HG03439 (cell line): Measurements from ENCODE around the gene API5.
"Not testable (repeated sequence)": the region's sequence is repeated elsewhere in the genome, so short reads cannot be mapped to it uniquely, and the experiment has no call there.

Experiments
- ATAC-seq: cut with Tn5 transposase; IDR thresholded peaks from one replicate; pipeline ENCODE4 v1.9.1; 2021; ENCODE audit warnings: mild to moderate bottlenecking, moderate library complexity; ENCODE audit not compliant: unreplicated experiment

The API5 gene

DNA sequence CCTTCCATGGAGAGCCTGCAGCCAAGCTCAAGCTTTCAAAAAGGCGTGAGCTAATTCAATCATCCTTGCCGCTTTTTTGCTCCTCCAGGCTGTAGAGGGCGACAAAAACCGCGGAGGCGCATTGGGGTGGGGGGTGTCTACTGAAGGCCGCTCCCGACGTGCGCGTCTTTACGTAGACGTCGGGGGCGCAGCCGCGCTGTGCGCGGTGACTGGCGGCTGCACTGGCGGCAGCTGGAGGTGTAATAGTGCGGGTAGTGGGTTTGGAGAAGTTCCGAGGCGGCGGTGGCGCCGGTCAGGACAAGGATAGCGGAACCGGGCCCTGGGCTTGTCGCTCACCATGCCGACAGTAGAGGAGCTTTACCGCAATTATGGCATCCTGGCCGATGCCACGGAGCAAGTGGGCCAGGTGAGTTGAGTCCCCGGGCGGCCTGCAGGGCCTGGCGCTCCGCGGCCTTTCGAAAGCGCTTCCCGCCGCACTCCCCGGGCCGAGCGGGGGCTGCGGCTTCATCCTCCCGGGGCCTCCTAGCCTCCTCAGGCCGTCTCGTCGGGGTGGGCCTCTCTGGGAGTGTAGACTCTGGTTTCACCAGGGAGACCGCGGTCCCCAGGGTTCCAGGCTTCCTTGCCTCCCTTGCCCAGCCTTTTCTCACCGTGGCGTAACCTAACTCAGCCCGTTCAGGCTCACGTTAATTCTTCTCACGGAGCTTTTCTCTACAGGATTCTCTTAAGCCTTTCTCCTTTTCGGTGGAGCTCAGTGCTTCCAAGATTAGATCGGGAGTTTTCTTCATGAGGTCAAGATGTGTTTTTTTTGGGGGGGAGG, at the start of gene API5:
TSS of gene API5 (plus strand) at position 206 of the 817 bp plus-strand sequence. CDS start at position 338, 132 bp downstream.
- peak; percentile 99 for ATAC-seq

DNA sequence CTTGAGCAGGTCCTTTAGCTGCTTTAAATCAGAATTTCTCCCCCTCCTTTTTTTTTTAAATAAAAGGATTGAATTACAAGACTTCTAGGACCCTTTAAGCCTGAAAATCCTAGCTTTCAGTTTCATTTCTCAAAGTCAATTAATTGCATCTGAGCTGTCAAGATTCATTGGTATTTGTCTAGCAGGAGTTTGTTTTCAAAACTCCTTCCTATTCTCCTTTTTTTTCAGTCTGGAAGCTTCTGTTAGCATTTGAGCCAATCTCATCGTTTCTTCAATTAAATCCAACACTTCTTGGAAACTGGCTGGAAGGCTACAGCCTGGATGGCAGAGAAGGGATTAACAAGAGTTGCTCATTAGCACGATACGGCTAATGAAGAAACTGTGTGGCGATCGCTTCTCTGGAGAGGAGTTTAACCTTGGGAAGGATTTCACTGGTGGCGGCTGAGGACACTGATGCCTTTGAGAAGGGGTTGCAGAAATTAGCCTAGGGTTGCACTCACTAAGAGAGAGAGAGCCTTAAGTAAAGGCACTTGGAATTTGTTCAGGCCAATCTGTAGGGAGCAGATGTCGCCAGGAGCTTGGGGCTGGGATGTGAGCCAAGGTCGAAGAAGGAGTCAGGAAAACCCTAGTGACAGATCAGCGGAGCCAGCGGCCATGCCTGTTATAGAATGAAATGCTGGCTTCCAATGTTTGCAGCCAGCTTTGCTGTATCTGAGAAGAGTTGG, 43.8 kb upstream of the API5 start:
- ATAC-seq, result no peak

DNA sequence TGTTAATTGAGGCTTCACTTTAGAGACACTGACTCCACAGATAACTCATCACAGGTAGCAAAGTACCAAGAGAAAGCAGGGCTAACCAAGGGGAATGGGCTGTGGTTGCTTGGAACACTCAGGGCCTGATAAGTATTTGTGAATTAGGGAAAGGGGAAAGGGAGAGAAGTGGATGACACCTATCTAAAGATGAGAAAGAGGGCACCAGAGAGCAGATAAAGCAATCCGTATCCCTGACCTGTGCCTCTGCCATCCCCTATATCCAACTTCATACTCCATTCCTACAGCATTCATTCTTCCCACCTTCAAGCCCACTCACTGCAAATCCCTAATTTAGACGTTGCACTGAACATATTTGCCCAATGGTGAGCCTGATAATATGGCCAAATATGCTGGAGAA, 43.0 kb upstream of the API5 start:
- no peak for ATAC-seq

DNA sequence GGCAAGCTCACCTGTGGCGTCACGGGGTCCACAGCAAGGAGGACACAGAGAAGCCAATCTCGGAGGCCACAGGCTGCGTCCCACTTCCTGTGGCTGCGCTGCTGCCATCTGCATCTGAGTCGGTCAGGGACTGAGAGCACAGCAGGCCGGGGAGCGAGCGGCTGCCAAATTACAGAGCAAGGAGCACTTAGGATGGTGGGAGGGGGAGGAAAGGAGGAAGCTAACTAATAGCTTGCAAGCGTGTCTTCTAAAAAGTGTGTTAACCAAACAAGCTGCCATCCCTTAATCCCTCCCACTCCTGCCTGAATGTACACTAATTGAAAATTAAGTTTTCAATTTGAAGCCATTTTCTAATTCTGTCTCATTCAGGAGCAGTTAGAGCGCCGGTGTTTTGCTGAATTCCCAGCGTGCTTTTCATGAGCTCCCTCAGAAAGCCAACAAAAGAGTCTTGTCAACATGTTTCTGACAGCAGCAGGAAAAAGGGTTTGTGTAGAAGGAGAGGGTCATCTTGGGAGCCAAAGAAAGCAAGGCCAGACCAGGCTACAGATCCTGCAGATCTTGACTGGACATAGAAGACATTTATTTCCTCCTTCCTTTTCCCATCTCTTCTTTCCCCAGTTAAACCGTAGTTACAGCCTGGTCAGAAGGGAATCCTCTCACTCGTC, 42.4 kb upstream of the API5 start:
- no peak for ATAC-seq

DNA sequence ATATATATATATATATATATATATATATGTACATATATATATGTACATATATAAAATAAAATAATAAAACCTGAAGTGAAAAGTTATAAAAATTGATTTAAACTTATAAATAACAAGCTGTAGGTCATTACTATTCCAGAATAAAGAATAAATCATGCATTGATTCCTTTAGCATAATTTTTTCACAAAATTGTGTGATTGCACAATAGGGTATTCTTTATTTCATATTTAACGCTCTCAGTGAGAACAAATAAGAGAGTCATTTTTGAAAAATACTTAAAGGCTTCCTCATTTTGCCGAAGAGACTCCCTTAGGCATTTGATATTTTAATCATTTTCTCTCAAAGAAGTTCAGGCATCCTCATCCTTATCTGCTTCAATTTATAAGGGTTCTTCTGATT, 41.3 kb upstream of the API5 start:
- no peak for ATAC-seq

DNA sequence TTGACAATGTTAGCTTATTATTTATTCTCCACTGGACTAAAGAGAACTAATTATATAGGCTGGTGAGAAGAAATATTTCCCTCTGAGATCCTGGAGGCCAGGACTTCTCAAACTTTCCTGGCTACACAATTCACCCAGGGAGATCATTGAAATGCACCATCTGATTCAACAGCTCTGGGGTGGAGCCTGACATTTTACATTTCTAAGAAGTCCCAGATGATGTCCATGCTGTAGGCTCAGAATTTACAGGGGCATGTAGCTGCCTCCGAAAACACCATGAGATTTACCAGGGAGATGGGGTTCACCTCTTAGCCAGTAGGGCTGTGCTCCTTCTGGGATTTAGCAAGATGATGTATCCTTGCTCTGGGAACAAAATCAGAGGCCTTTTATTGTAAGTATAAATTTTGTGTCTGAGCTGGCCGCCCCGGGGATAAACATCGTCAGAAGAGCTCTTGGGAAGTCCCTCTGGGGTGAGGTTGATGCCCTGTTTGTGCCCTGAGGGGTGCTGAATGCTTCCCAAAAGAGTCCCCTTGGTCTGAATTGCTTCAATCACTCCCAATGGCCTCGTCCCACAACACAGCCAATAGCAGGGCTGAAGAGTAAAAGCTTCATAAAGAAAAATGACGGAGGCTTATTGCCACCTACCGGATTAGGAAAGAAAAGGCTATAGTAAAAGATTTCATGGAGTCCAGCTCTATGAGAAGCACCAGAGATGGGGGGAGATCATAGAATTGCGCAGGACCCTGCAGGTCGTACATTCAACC, 33.4 kb upstream of the API5 start:
- no peak for ATAC-seq

DNA sequence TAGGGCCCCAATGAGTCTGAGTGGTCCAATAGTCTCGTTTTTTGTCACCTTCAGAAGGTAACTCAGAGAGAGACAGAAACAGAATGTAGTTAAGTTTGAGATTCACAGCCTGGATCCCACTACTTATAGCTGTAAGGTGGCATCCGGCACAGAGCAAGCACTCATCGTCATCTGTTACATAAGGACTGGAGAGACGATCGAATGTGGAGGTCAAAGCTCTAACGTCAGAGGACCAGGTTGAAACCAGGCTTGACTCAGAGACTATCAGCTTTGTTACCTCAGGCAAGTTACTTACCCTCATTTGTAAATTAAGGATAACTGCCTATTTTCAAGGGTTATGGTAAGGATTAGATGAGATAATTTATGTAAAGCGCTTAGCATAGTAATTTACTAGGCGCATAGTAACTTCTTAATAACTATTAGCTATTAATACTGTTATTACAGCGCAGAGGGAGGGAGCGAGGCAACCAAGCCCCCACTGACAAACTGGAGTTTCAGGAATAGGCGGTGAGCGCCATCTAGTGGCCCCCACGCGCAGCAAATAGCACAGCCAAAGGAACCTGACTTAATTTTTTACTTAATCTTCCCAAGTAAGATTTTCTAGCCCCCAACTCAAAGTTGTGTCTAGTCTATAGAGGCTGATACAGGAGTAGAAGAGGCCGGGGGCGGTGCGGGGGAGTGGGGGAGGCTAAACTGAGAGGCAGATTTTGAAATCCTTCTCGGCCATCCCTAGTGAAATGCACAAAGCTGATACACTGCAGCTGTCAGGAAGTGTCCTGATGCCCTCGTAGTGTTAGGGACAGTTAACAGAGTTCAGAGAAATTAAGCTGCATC, 29.0 kb upstream of the API5 start:
- peak; percentile 78 for ATAC-seq

DNA sequence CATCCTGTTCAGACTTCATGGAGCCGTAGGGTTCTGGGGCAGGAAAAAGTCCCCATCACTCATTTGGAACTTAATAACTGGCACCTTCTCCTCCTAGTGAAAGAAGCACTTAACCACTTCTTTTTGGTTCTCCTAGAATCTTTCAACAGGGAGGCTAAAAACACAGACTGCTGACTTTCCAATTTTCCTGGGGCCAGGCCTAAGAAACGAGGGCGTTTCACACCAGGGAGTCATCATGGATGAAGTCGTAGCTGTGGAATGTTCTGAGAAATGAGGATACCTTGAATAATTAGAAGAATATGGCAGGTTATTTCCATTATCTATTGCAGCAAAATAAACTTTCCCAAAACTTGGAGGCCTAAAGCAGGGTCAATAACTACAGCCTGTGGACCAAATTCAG, 26.0 kb upstream of the API5 start:
- ATAC-seq, result no peak

- ATAC-seq, result no peak
Measured at GRCh38 chr11:43289368-43289767, 22.4 kb upstream of the API5 start.

DNA sequence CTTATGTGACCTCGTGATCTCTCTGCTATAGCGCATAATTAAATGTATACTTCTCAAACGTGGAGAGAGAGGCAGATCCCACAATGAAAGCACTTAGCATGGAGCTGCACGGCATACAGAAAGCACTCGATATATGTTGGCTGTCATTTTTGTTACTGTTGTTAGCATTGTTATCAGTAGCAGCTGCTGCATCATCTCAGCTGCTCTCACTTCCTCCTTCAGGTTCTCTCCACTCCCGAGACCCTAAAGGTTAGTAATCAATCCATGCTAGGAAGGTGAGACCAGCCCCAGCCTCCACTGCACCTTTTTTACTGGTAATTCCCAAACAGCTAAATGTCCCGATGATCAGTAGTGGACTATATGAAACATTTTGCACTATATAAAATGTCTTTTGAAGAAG, 13.4 kb upstream of the API5 start:
- no peak for ATAC-seq

- no peak for ATAC-seq
Measured at GRCh38 chr11:43315966-43316365, 4.2 kb downstream of the API5 start.

GRCh38 chr11:43316451-43316850, 4.7 kb downstream of the API5 start:
- ATAC-seq, result no peak

DNA sequence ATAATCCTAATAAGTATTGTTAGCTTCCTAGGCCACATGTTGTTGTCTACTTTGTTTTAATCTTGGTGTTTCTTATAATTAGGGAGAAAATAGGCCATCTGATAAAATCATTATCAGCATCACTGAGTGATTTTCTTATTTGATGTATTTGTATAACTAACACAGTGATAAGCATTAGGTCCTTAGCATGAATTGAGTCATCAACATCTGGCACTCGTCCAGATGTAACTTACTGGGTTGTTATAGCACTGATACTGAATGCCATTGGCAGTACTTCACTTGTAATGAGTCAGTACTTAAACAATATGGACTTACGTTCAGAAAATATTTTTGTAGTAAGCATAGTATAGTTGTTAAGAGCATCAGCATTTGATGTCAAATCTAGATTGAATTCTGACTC, 16.2 kb downstream of the API5 start:
- ATAC-seq, result no peak

GRCh38 chr11:43328482-43328881, 16.7 kb downstream of the API5 start:
- no peak for ATAC-seq

- ATAC-seq, result no peak
Measured at GRCh38 chr11:43341159-43341558, 29.4 kb downstream of the API5 start.

DNA sequence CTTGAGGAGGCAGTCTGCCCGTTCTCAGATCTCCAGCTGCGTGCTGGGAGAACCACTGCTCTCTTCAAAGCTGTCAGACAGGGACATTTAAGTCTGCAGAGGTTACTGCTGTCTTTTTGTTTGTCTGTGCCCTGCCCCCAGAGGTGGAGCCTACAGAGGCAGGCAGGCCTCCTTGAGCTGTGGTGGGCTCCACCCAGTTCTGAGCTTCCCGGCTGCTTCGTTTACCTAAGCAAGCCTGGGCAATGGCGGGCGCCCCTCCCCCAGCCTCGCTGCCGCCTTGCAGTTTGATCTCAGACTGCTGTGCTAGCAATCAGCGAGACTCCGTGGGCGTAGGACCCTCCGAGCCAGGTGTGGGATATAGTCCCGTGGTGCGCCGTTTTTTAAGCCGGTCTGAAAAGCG, 39.6 kb downstream of the API5 start:
- ATAC-seq, result not testable (repeated sequence)

DNA sequence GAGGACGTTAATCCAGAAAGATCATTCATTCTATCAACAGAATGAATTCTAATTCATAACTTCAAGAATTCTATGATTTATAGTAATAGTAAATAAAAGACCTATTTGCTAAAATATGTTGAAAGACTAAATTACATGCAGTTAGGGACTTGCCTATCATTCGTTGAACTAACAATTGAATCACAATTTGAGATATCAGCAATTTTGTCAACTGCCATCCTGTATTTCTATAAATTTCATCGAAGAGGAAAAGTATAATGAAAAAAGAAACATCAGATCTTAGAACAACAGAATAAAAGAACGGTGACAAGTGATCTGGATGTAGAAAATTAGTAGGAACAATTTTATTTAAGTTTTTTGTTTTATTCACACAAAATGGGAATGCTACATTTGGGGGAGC, 42.5 kb downstream of the API5 start:
- no peak for ATAC-seq

DNA sequence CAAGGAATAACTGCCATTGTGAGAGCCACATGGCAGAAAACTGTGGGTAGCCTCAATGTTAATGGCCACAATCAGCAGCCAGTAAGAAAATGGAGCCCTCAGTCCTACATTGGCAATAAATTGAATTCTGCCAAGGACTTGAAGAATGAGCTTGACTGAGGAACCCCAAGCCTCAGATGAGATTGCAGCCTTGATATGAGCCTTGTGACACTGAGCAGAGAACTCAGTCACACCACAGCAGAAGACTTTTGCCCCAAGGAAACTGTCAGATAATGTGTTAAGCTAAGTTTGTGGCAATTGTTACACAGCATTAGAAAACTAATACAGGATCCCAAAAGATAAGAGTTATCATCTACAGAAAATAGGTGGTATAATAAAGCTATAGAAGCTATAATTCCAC, 44.5 kb downstream of the API5 start:
- ATAC-seq, result no peak

DNA sequence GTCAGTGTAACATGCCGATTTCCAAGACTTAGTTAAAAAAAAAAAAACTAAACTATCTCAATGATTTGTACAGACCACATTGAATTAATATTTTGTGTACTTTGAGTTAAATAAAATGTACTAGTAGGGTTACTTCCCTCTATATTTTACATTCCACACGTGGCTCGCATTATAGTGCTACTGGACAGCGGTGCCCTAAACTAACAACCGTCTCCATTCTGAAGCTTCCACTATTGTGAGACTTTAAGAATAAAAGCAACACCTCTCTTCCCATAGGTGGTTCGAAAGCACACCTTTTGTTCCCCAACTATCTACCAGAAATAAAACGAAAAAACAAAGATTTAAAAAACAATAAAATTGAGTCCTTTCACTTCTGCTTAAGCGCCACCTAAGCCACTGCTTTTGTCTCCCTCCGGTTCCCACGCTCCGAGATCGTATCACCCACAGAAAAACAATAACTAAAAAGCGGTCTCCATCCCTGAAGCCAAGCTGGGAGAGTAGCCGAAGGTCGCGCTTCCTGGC, 46.5 kb downstream of the API5 start:
- ATAC-seq, result no peak
